DND-41 (cell line): ENCODE results near the gene MCHR1.

Experiments used
- ATAC-seq: fragments of 200-7000 bp; cut with Tn5 transposase; 3 replicates; pipeline ENCODE4 v1.9.1; 2021; ENCODE audit warnings: low read depth; ENCODE audit not compliant: insufficient read depth
- DNase-seq: peaks from one replicate; pipeline ENCODE4 v3.0.0-alpha.2; 2020
- H2AFZ ChIP-seq: 2 replicates; pipeline ENCODE4 v1.6.0; 2012; ENCODE audit warnings: low read depth, low read length
- H3K27ac ChIP-seq: 2 replicates; pipeline ENCODE4 v1.5.1; 2012; ENCODE audit warnings: low read length, inconsistent platforms
- H3K27me3 ChIP-seq: fragments of 200-600 bp; sonication (generic); 2 replicates; pipeline ENCODE4 v1.6.0; 2012; ENCODE audit warnings: low read length, mild to moderate bottlenecking, inconsistent platforms; ENCODE audit not compliant: insufficient read depth, poor library complexity
- H3K36me3 ChIP-seq: 2 replicates; pipeline ENCODE4 v1.5.1; 2012; ENCODE audit warnings: low read length, inconsistent platforms; ENCODE audit not compliant: insufficient read depth
- H3K4me1 ChIP-seq: 2 replicates; pipeline ENCODE4 v1.5.1; 2012; ENCODE audit warnings: mild to moderate bottlenecking, low read length; ENCODE audit not compliant: insufficient read depth
- H3K4me2 ChIP-seq: 2 replicates; pipeline ENCODE4 v1.6.0; 2012; ENCODE audit warnings: mild to moderate bottlenecking, moderate library complexity, low read length, inconsistent platforms; ENCODE audit not compliant: insufficient read depth
- H3K4me3 ChIP-seq, 2 experiments: fragments of 200-600 bp in 1 of 2; shearing (Covaris generic) in 1 of 2; 2 replicates each; pipeline ENCODE4 v1.5.1; 2012 to 2016; ENCODE audit warnings: inconsistent platforms in 2 of 2, low read length in 2 of 2, mild to moderate bottlenecking in 2 of 2, low read depth in 1 of 2, moderate library complexity in 1 of 2
- H3K79me2 ChIP-seq: 2 replicates; pipeline ENCODE4 v1.6.0; 2012; ENCODE audit warnings: low read length, inconsistent platforms; ENCODE audit not compliant: insufficient read depth
- H3K9ac ChIP-seq: 2 replicates; pipeline ENCODE4 v1.6.0; 2012; ENCODE audit warnings: low read depth, mild to moderate bottlenecking, inconsistent platforms, low read length, moderate library complexity
- H3K9me3 ChIP-seq: 2 replicates; pipeline ENCODE4 v1.5.1; 2012; ENCODE audit warnings: low read length, moderate library complexity, mild to moderate bottlenecking, inconsistent platforms; ENCODE audit not compliant: insufficient read depth, severe bottlenecking
- H4K20me1 ChIP-seq: 2 replicates; pipeline ENCODE4 v1.6.0; 2012; ENCODE audit warnings: low read length; ENCODE audit not compliant: insufficient read depth
- EZH2 ChIP-seq: IDR thresholded peaks from 3 replicates; pipeline ENCODE4 v1.6.1; 2012; ENCODE audit warnings: borderline replicate concordance, low read depth, mild to moderate bottlenecking, moderate library complexity, low read length, inconsistent platforms; ENCODE audit not compliant: severe bottlenecking
- TF ChIP-seq, protein P1 (sequence below): IDR thresholded peaks from 2 replicates; pipeline ENCODE4 v1.5.1; 2012; ENCODE audit warnings: borderline replicate concordance, low read length, moderate library complexity, mild to moderate bottlenecking; ENCODE audit not compliant: poor library complexity, severe bottlenecking; ENCODE audit errors: extremely low read depth

The MCHR1 gene

DNA sequence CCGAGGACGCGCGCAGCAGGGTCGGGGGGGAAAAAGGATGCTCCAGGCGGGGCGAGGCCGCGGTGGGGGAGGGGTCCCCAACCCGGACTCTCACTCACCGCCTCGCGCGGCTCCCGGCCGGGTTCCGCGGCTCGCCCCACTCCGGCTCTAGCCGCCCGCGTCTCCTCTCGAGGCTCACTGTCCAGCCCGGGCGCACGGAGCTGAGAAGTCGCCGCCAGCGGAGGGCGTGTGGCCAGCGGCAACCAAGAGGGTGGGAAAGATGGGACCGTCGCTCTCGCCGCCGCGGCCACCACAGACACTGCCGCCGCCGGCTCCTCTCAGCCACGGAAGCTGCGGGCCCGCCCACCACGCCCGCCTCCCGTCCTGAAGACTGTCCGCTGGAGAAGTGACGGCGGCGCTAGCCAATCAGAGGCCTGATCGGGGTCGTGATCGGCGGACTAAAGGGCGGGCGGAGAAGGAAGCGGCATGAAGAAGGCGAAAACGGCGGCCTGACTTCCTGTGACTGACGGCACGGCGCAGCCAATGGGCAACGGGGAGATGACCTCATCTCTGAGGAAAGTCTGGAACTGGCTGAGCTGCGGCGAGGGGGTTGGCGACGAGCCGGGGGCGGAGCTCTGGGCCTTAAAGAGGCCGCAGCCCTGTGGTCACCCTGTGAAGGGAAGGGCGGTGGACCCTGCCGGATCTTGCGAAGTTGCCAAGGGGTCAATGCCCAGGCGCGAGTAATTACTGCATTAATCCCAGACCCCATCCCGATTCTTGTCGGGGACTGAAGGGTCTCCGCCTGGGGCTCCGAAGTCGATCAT, 42.7 kb upstream of the MCHR1 start, which contains the start of gene MRTFA:
TSS of gene MRTFA (minus strand) at position 340 of the 803 bp plus-strand sequence.
- H4K20me1 ChIP-seq = peaks cover 30% of the 10 kb centered on the region; the same call in 1 of the 2 replicates
- peak within 1 kb of the TSS; percentile 85 for H3K9ac ChIP-seq
- H3K4me2 ChIP-seq = peak within 1 kb of the TSS; percentile 88
- H3K79me2 ChIP-seq = peaks cover 48% of the 10 kb centered on the region
- DNase-seq (peak; percentile 100), ATAC-seq (peak; percentile 94)
- H3K27me3 ChIP-seq = no peaks in the 10 kb centered on the region
- H3K4me1 ChIP-seq = peaks cover 33% of the 10 kb centered on the region
- peak within 1 kb of the TSS; percentile 97 for H2AFZ ChIP-seq
- TF ChIP-seq, protein P1, sequence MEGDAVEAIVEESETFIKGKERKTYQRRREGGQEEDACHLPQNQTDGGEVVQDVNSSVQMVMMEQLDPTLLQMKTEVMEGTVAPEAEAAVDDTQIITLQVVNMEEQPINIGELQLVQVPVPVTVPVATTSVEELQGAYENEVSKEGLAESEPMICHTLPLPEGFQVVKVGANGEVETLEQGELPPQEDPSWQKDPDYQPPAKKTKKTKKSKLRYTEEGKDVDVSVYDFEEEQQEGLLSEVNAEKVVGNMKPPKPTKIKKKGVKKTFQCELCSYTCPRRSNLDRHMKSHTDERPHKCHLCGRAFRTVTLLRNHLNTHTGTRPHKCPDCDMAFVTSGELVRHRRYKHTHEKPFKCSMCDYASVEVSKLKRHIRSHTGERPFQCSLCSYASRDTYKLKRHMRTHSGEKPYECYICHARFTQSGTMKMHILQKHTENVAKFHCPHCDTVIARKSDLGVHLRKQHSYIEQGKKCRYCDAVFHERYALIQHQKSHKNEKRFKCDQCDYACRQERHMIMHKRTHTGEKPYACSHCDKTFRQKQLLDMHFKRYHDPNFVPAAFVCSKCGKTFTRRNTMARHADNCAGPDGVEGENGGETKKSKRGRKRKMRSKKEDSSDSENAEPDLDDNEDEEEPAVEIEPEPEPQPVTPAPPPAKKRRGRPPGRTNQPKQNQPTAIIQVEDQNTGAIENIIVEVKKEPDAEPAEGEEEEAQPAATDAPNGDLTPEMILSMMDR = peak; percentile 5
- TF ChIP-seq EZH2 = no peak
- H3K9me3 ChIP-seq = no peaks in the 10 kb centered on the region
- H3K27ac ChIP-seq = peak within 1 kb of the TSS; percentile 86
- no peaks in the 10 kb centered on the region; the same call in 1 of the 2 replicates for H3K36me3 ChIP-seq
- H3K4me3 ChIP-seq = peak within 1 kb of the TSS; percentile 71 to 86

DNA sequence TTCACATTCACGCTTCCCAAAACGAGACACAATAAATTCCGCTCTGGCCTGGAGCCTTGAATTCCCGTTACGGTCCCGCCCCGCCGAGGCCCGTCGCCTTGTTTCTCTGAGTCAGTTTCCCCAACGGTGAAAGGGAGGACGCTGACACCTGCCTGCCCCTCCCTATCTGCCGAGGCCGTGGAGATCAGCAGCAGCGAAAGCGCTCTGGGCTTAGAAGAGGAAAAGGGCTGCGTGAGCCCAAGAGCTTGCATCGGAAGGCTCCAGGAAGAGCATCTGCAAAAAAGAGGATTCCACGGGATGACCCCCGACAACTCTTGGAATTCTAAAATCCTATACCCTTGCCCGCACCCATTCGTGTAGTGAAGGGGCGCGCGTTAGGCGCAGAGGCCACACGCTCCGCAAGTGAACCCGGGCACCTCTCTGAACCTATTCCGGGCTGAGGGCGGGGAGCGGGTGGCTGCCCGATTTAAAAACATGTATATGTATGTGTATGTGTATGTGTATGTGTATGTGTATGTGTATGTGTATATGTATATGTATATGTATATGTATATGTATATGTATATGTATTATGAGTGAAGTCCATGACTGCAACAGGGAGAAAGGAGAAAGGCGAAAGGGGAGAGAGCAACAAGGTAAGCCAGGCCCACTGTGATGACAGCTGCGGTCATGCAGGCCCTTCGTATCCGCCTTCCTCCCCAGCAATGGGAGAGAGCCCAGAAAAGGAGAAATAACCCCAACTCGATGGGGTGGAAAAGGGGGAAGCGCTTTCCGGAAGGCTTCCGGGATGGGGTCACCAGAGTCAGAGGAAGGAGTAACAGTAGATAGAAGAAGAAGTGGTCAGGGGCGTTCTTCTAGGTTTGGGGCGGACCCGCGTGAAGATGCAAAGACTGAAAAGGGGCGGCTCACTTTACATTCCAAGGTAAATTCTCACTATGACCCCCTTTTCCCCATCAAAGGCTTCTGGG, 41.8 kb upstream of the MCHR1 start:
- Histone ChIP-seq H3K4me1 (peaks cover 33% of the 10 kb centered on the region), H3K27me3 (no peaks in the 10 kb centered on the region), H3K27ac (peak overlapping the region; percentile 86), H4K20me1 (peaks cover 25% of the 10 kb centered on the region; the same call in 1 of the 2 replicates), H3K9me3 (no peaks in the 10 kb centered on the region), H3K9ac (peak overlapping the region; percentile 80), H3K36me3 (no peaks in the 10 kb centered on the region; the same call in 1 of the 2 replicates), H2AFZ (peak overlapping the region; percentile 97), H3K79me2 (peaks cover 39% of the 10 kb centered on the region), H3K4me3 (peak overlapping the region; percentile 71 to 86), H3K4me2 (peak overlapping the region; percentile 88)
- DNase-seq (peak; percentile 59), ATAC-seq (peak; percentile 21)
- TF ChIP-seq EZH2 = no peak
- TF ChIP-seq, protein P1 = no peak

DNA sequence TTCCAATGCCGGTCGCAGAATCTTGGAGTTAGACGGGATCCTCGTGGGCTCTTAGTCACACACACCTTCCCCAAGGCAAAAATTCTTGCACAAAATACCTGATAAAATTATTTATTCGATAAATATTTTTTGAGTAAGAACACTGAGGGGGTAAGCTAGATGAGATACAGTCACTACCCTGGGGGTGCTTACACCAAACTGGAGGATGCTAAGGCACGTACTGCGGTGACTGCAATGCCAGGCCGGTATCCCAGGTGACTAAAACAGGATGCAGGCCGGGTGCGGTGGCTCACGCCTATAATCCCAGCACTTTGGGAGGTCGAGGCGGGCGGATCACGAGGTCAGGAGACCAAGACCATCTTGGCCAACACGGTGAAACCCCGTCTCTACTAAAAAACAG, 41.0 kb upstream of the MCHR1 start:
- H3K27ac ChIP-seq = no peak overlapping the region
- no peak overlapping the region for H3K4me3 ChIP-seq
- H3K4me1 ChIP-seq = peaks cover 33% of the 10 kb centered on the region
- DNase-seq (no peak), ATAC-seq (no peak)
- H3K27me3 ChIP-seq = no peaks in the 10 kb centered on the region
- H3K9me3 ChIP-seq = no peaks in the 10 kb centered on the region
- no peak overlapping the region for H3K9ac ChIP-seq
- H3K36me3 ChIP-seq = no peaks in the 10 kb centered on the region; the same call in 1 of the 2 replicates
- peaks cover 31% of the 10 kb centered on the region for H3K79me2 ChIP-seq
- no peak overlapping the region for H2AFZ ChIP-seq
- peak overlapping the region; percentile 88; the same call in 1 of the 2 replicates for H3K4me2 ChIP-seq
- peaks cover 22% of the 10 kb centered on the region; the same call in 1 of the 2 replicates for H4K20me1 ChIP-seq
- no peak for TF ChIP-seq EZH2
- TF ChIP-seq, protein P1 = no peak
